ENCODE data around the gene TSNAXIP1.

The TSNAXIP1 gene

GRCh38 chr16:67782567-67783352 lies 23.9 kb upstream of the TSNAXIP1 start:
- Histone ChIP-seq H3K4me2 (no peak overlapping the region), H3K4me3 (no peak overlapping the region), H3K9me3 (peaks cover 5% of the 10 kb centered on the region; the same call in 1 of the 2 replicates), H3K4me1 (peaks cover 13% of the 10 kb centered on the region; the same call in 1 of the 2 replicates), H3K27ac (no peak overlapping the region), H3K27me3 (no peaks in the 10 kb centered on the region), H4K20me1 (peaks cover 75% of the 10 kb centered on the region), H3K36me3 (peaks cover 81% of the 10 kb centered on the region), H3K9ac (no peak overlapping the region)
- no peak for TF ChIP-seq Cebpa-rat (IDR thresholded peaks at IDR 0.05)

- Histone ChIP-seq H3K27me3 (no peaks in the 10 kb centered on the region), H4K20me1 (peaks cover 75% of the 10 kb centered on the region), H3K36me3 (peaks cover 82% of the 10 kb centered on the region), H3K4me1 (peaks cover 13% of the 10 kb centered on the region; the same call in 1 of the 2 replicates), H3K9me3 (peaks cover 5% of the 10 kb centered on the region; the same call in 1 of the 2 replicates), H3K4me2 (no peak overlapping the region), H3K27ac (no peak overlapping the region), H3K4me3 (no peak overlapping the region), H3K9ac (no peak overlapping the region)
- TF ChIP-seq Cebpa-rat (IDR thresholded peaks at IDR 0.05): no peak
Measured at GRCh38 chr16:67783353-67783725, 23.4 kb upstream of the TSNAXIP1 start.

- peaks cover 72% of the 10 kb centered on the region for H3K36me3 ChIP-seq
- no peaks in the 10 kb centered on the region for H3K27me3 ChIP-seq
- peaks cover 75% of the 10 kb centered on the region for H4K20me1 ChIP-seq
- H3K9ac ChIP-seq: no peak overlapping the region
- peaks cover 5% of the 10 kb centered on the region for H3K4me1 ChIP-seq
- TF ChIP-seq Cebpa-rat (IDR thresholded peaks at IDR 0.05): no peak
- H3K4me3 ChIP-seq: no peak overlapping the region
- no peak overlapping the region for H3K4me2 ChIP-seq
- H3K27ac ChIP-seq: no peak overlapping the region
- H3K9me3 ChIP-seq: peaks cover 5% of the 10 kb centered on the region; the same call in 1 of the 2 replicates
Measured at GRCh38 chr16:67786491-67786890, 20.2 kb upstream of the TSNAXIP1 start.

GRCh38 chr16:67790071-67790470 lies 16.6 kb upstream of the TSNAXIP1 start:
- no peaks in the 10 kb centered on the region for H3K27me3 ChIP-seq
- no peak overlapping the region for H3K27ac ChIP-seq
- no peaks in the 10 kb centered on the region for H3K9me3 ChIP-seq
- peaks cover 84% of the 10 kb centered on the region for H4K20me1 ChIP-seq
- no peak overlapping the region for H3K9ac ChIP-seq
- no peak overlapping the region for H3K4me3 ChIP-seq
- no peak for TF ChIP-seq Cebpa-rat (IDR thresholded peaks at IDR 0.05)
- peaks cover 8% of the 10 kb centered on the region for H3K4me1 ChIP-seq
- H3K4me2 ChIP-seq: no peak overlapping the region
- peaks cover 58% of the 10 kb centered on the region for H3K36me3 ChIP-seq

GRCh38 chr16:67796099-67796718 lies 10.5 kb upstream of the TSNAXIP1 start:
- Histone ChIP-seq H3K36me3 (peaks cover 73% of the 10 kb centered on the region), H3K27me3 (no peaks in the 10 kb centered on the region), H3K4me1 (peaks cover 20% of the 10 kb centered on the region), H3K4me3 (no peak overlapping the region), H3K9ac (no peak overlapping the region), H4K20me1 (peaks cover 89% of the 10 kb centered on the region), H3K9me3 (no peaks in the 10 kb centered on the region), H3K4me2 (no peak overlapping the region), H3K27ac (no peak overlapping the region)
- TF ChIP-seq Cebpa-rat (IDR thresholded peaks at IDR 0.05): no peak

GRCh38 chr16:67800338-67800926 lies 6.3 kb upstream of the TSNAXIP1 start:
- no peaks in the 10 kb centered on the region for H3K27me3 ChIP-seq
- H3K4me3 ChIP-seq: no peak overlapping the region
- TF ChIP-seq Cebpa-rat (IDR thresholded peaks at IDR 0.05): no peak
- H3K4me2 ChIP-seq: peak overlapping the region; percentile 85
- 0 out of 2 replicates have a peak overlapping the region, but pooled peaks have one; percentile 18 for H3K27ac ChIP-seq
- H3K9me3 ChIP-seq: no peaks in the 10 kb centered on the region
- peaks cover 69% of the 10 kb centered on the region for H4K20me1 ChIP-seq
- peaks cover 88% of the 10 kb centered on the region for H3K36me3 ChIP-seq
- no peak overlapping the region for H3K9ac ChIP-seq
- H3K4me1 ChIP-seq: peaks cover 56% of the 10 kb centered on the region

- Histone ChIP-seq H3K4me3 (no peak overlapping the region), H3K4me2 (peak overlapping the region; percentile 85), H3K27me3 (no peaks in the 10 kb centered on the region), H3K4me1 (peaks cover 60% of the 10 kb centered on the region), H3K9ac (no peak overlapping the region), H3K27ac (0 out of 2 replicates have a peak overlapping the region, but pooled peaks have one; percentile 26), H3K36me3 (peaks cover 84% of the 10 kb centered on the region), H3K9me3 (no peaks in the 10 kb centered on the region), H4K20me1 (peaks cover 71% of the 10 kb centered on the region)
- no peak for TF ChIP-seq Cebpa-rat (IDR thresholded peaks at IDR 0.05)
Measured at GRCh38 chr16:67801241-67801640, 5.4 kb upstream of the TSNAXIP1 start.

GRCh38 chr16:67801883-67802282 lies 4.8 kb upstream of the TSNAXIP1 start:
- Histone ChIP-seq H3K4me2 (peak overlapping the region; percentile 85), H3K36me3 (peaks cover 78% of the 10 kb centered on the region), H3K27ac (peak overlapping the region; percentile 25; the same call in 1 of the 2 replicates), H3K4me3 (no peak overlapping the region), H4K20me1 (peaks cover 64% of the 10 kb centered on the region), H3K9ac (no peak overlapping the region), H3K4me1 (peaks cover 60% of the 10 kb centered on the region), H3K27me3 (no peaks in the 10 kb centered on the region), H3K9me3 (no peaks in the 10 kb centered on the region)
- TF ChIP-seq Cebpa-rat (IDR thresholded peaks at IDR 0.05): no peak

- no peaks in the 10 kb centered on the region for H3K9me3 ChIP-seq
- peaks cover 44% of the 10 kb centered on the region for H4K20me1 ChIP-seq
- 0 out of 2 replicates have a peak overlapping the region, but pooled peaks have one; percentile 7 for H3K4me2 ChIP-seq
- H3K4me3 ChIP-seq: no peak overlapping the region
- no peak for TF ChIP-seq Cebpa-rat (IDR thresholded peaks at IDR 0.05)
- H3K27ac ChIP-seq: no peak overlapping the region
- H3K36me3 ChIP-seq: peaks cover 57% of the 10 kb centered on the region
- H3K4me1 ChIP-seq: peaks cover 69% of the 10 kb centered on the region
- H3K9ac ChIP-seq: no peak overlapping the region
- H3K27me3 ChIP-seq: no peaks in the 10 kb centered on the region
Measured at GRCh38 chr16:67803894-67804293, 2.8 kb upstream of the TSNAXIP1 start.

Measured in BLaER1 (cell line).